IPS-18a (cell line): Measurements from ENCODE around the gene PVRIG.
"Not testable (repeated sequence)": the region's sequence is repeated elsewhere in the genome, so short reads cannot be mapped to it uniquely, and the experiment has no call there.

Source experiments
- H3K27ac ChIP-seq: one replicate; pipeline ENCODE4 v1.5.1; 2013; ENCODE audit warnings: low read length
- H3K27me3 ChIP-seq: one replicate; pipeline ENCODE4 v1.6.1; 2013; ENCODE audit warnings: mild to moderate bottlenecking, low read length; ENCODE audit not compliant: control insufficient read depth, insufficient read depth
- H3K36me3 ChIP-seq: one replicate; pipeline ENCODE4 v1.6.1; 2013; ENCODE audit warnings: low read depth, low read length; ENCODE audit not compliant: control insufficient read depth
- H3K4me1 ChIP-seq: one replicate; pipeline ENCODE4 v1.6.1; 2013; ENCODE audit warnings: low read depth, low read length; ENCODE audit not compliant: control insufficient read depth
- H3K4me3 ChIP-seq: one replicate; pipeline ENCODE4 v1.5.1; 2013; ENCODE audit warnings: low read length
- H3K9ac ChIP-seq: one replicate; pipeline ENCODE4 v1.6.1; 2013; ENCODE audit warnings: mild to moderate bottlenecking, low read length, moderate library complexity
- H3K9me3 ChIP-seq: one replicate; pipeline ENCODE4 v1.6.1; 2013; ENCODE audit warnings: low read depth, low read length; ENCODE audit not compliant: control insufficient read depth

The PVRIG gene

DNA sequence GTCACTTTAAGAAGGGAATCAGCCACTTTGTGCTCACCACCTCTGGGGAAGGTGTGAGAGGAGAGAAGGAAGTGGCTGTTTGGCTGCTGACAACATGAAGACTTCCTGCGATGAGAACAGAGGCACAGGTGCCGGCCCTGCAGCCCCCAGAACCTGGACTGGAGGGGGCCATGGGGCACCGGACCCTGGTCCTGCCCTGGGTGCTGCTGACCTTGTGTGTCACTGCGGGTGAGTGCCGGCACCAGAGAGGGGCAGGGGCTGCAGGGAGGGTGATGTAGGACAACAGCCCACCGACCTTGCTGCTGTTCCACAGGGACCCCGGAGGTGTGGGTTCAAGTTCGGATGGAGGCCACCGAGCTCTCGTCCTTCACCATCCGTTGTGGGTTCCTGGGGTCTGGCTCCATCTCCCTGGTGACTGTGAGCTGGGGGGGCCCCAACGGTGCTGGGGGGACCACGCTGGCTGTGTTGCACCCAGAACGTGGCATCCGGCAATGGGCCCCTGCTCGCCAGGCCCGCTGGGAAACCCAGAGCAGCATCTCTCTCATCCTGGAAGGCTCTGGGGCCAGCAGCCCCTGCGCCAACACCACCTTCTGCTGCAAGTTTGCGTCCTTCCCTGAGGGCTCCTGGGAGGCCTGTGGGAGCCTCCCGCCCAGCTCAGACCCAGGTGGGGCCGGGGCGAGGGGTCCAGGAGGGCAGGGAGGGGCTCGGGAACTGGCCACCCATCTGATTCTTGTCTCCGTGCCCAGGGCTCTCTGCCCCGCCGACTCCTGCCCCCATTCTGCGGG, at the start of gene PVRIG:
Gene PVRIG (plus strand): TSS at position 149 of the 785 bp plus-strand sequence. CDS start 22 bp downstream, at position 171.
- not testable (repeated sequence) for H3K4me3 ChIP-seq, H3K9me3 ChIP-seq, H3K4me1 ChIP-seq, H3K36me3 ChIP-seq, H3K27ac ChIP-seq, H3K27me3 ChIP-seq, H3K9ac ChIP-seq

DNA sequence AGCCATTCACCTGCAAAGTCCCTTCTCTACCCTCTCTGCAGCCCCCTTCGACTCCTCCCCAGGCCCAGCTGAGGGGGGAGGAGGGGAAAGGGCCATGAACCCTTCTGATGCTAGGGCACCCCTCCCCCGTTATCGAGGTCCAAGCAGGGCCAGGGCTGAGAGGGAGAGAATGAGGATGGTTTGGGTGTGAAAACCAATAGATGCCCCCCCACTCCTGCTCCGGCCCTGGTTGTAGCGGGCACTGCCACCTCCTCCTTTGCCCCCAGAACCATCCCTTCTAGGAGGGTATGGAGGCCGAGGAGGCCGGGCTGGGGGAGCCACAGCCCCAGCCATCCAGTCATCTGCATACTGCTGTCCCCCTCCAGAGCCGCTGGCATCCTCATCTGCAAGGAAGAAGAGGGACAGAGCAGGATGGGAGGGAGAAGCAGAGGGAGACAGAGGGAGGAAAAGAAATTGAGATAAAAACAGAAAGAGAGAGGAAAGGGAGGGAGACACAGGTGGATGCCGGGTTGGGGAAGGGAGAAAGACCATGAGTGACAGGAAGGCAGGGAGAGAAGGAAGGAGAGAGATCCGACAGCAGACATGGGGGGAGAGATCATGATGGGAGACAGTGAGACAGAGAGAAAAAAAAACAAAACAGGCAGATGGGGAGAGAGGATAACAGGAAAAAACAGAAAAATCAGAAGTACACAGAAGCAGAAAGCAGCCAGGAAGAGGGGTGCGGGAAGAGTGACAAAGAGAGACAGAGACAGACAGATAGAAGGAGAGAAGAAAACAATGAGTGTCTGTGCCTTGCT, 49.5 kb upstream of the PVRIG start:
- Histone ChIP-seq H3K9me3 (no peaks in the 10 kb centered on the region), H3K9ac (no peak overlapping the region), H3K27ac (no peak overlapping the region), H3K4me3 (peak overlapping the region; percentile 60), H3K36me3 (no peaks in the 10 kb centered on the region), H3K4me1 (peaks cover 29% of the 10 kb centered on the region), H3K27me3 (peaks cover 19% of the 10 kb centered on the region)

DNA sequence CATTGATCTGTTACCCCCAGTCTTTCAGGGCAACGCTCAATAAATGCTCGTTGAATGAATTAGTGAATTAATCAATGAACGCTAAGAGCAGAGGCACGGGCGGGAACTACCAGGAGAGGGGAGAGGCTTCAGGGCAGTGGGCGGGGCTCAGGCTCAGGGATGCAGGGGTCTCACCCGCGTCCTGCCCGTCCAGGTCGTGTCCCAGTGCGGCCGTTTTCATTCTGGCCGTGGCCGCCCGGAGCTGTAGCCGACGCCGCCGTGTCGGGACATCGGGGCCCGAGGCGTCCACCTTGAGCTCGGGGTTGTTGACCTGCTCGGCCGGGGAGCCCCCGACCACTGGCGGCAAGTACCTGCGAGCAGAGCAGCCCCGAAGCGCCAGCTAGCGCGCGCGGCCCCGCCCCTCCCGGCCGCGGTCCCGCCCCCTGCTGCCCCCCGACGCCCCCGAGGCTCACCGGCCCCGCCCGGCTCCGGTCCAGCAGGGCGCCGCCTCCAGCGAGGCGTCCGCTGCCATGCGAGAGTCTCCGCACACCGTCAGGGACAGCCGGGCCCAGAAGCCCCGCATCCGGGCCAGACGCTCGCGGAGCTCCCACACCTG, 48.6 kb upstream of the PVRIG start:
- H3K9ac ChIP-seq = no peak overlapping the region
- H3K9me3 ChIP-seq = no peaks in the 10 kb centered on the region
- H3K4me1 ChIP-seq = peaks cover 29% of the 10 kb centered on the region
- peaks cover 19% of the 10 kb centered on the region for H3K27me3 ChIP-seq
- no peak overlapping the region for H3K27ac ChIP-seq
- peak overlapping the region; percentile 60 for H3K4me3 ChIP-seq
- no peaks in the 10 kb centered on the region for H3K36me3 ChIP-seq

DNA sequence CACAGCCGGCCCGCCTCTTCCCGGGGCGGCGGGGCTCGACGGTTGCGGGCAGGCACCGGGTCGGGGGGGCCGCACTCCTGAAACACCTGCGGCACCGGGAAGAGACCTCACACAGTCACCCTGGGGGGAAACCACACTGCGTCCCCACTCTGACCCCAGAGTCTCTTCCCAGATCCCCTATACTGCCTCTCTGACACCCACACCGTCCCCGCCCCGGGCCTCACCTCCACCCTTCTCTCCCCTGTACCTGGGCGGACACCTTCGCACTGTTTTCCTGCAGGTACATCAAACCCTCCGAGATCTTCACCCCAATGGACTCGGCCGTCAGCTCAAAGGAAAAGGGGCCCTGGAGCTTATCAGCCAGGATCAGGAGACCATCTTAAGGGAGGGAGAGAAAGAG, 47.9 kb upstream of the PVRIG start:
- Histone ChIP-seq H3K27me3 (peaks cover 14% of the 10 kb centered on the region), H3K4me3 (peak overlapping the region; percentile 47), H3K4me1 (peaks cover 32% of the 10 kb centered on the region), H3K27ac (no peak overlapping the region), H3K36me3 (no peaks in the 10 kb centered on the region), H3K9ac (no peak overlapping the region), H3K9me3 (no peaks in the 10 kb centered on the region)

DNA sequence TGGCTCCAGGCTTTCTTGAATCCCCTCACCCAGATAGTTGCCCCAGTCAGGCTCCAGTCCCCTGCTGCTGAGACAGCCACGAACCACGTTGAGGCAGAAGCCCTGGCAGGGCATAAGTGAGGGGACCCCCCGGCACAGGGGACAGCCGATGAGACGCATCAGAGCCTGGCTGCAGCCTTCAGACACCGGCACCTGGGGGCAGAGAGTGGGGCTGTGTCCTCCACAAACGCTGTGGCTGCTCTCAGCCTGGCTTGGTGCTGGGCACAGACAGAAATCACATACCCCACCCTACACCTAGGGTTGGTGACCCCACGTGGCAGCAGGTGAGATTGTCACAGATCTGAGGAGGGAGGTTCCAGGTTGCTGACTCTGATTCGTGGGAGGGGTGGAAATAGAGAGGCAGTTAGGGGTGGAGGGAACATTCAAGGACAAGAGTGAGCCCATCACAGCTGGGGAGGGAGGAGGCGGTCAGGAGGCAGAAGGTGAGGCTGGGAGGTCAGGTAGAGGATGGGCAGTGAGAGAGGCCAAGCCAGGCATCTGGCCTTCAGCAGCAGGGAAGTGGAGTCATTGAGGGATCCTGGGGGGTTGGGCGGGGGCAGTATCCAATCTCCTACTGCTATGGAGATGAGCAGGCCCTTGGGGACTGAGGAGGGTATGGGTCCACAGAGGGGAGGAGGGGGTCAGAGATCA, 45.8 kb upstream of the PVRIG start:
- H3K9me3 ChIP-seq = no peaks in the 10 kb centered on the region
- H3K4me1 ChIP-seq = peaks cover 21% of the 10 kb centered on the region
- H3K4me3 ChIP-seq = no peak overlapping the region
- no peak overlapping the region for H3K27ac ChIP-seq
- H3K9ac ChIP-seq = no peak overlapping the region
- H3K36me3 ChIP-seq = no peaks in the 10 kb centered on the region
- H3K27me3 ChIP-seq = peaks cover 13% of the 10 kb centered on the region

DNA sequence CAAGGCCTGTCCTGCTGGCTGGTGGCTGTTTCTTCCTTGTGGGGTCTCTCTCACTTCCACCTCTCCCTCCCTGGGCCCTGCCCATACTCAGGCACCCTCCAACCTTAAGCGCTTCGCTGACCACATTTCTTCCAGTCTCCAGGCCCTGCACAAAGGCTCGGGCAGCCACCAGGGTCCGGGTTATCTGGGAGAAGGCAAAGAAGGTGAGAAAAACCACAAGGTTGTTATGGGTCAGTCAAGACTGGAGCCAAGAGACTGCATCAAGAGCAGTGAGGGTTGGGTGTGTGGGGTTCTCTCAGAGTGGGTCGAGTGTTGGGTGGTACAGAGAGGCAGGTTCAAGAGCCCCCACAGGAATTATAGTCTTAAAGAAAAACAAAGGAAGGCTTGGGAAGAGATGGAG, 45.2 kb upstream of the PVRIG start:
- Histone ChIP-seq H3K36me3 (no peaks in the 10 kb centered on the region), H3K4me3 (no peak overlapping the region), H3K9me3 (no peaks in the 10 kb centered on the region), H3K4me1 (peaks cover 17% of the 10 kb centered on the region), H3K27me3 (peaks cover 13% of the 10 kb centered on the region), H3K9ac (no peak overlapping the region), H3K27ac (no peak overlapping the region)

DNA sequence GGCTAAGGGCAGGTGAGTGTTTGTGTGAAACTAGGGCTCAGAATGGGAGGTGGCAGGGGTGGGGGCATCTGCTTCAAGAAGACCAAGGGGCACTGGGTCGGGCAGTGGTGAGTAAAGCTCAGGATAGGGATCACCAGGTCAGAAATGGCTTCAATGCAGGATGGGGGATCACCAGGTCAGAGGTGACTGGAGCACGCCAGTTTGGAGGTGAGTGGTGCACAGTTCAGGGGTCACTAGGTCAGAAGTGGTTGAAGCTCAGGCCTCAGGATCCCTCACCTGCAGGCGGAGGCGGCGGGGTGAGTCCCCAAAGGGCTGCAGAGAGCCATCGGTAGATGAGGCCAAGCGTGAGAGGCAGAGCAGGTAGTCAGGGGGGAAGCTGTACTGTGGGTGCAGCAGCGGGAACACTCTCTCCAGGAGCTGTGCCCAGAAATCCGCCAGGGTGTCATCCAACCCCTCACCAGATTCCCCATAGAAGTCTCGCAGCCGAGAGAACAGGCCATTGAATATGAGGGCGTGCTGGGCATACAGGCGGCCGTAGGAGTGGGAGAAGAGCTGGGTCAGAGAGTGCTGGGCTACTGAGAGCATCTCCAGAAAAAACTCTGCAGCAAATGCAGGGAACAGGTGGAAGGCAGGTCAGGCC, 44.3 kb upstream of the PVRIG start:
- H3K9ac ChIP-seq = no peak overlapping the region
- no peak overlapping the region for H3K27ac ChIP-seq
- H3K4me1 ChIP-seq = peaks cover 11% of the 10 kb centered on the region
- H3K4me3 ChIP-seq = no peak overlapping the region
- H3K36me3 ChIP-seq = no peaks in the 10 kb centered on the region
- H3K9me3 ChIP-seq = no peaks in the 10 kb centered on the region
- peaks cover 13% of the 10 kb centered on the region for H3K27me3 ChIP-seq

DNA sequence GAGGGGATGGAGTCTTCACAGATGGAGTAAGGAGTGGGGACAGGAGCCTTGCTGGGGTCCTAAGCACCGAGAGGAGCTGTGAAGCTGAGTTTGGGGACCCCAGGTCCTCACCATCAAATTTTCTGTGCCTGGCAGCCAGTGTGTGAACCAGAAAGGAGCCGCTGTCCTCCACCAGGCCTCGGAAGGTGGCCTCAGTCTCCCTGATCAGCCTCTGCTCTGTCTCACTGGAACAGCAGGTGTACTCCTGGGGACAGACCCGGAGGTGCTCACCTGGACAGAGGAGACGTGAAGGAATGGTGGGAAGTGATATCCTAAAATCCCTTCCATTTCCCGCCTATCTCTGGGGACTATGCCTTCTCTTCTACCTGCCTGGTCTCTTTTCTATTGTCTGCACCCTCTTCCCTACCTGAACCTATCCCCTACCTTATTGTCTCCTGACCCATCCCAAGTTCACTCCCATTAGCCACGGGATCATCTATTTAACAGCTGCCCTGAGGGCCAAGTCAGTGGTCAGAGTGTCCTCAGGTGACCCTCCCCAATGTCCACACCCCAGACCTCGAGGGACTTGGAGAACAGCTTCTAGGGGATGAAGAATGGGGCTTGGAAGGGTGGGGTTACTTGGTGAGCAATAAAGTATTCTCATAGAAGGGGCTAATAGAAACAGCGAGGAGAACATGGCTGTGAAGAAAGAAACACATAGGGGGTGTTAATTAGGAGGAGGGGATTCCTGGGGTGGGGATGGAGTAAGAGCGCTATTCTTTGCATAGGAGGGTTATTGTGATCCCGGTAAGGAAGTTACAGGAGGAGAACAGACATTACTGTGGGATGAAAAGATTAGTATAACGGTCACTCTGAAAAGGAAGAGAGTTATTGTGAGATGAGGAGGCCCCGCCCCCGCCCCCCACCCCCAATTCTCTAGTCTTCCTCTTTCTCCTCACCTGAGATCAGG, 43.4 kb upstream of the PVRIG start:
- Histone ChIP-seq H3K27me3 (peaks cover 13% of the 10 kb centered on the region), H3K36me3 (no peaks in the 10 kb centered on the region), H3K27ac (no peak overlapping the region), H3K4me3 (peak overlapping the region; percentile 89), H3K9me3 (no peaks in the 10 kb centered on the region), H3K9ac (peak overlapping the region; percentile 90), H3K4me1 (peaks cover 6% of the 10 kb centered on the region)

DNA sequence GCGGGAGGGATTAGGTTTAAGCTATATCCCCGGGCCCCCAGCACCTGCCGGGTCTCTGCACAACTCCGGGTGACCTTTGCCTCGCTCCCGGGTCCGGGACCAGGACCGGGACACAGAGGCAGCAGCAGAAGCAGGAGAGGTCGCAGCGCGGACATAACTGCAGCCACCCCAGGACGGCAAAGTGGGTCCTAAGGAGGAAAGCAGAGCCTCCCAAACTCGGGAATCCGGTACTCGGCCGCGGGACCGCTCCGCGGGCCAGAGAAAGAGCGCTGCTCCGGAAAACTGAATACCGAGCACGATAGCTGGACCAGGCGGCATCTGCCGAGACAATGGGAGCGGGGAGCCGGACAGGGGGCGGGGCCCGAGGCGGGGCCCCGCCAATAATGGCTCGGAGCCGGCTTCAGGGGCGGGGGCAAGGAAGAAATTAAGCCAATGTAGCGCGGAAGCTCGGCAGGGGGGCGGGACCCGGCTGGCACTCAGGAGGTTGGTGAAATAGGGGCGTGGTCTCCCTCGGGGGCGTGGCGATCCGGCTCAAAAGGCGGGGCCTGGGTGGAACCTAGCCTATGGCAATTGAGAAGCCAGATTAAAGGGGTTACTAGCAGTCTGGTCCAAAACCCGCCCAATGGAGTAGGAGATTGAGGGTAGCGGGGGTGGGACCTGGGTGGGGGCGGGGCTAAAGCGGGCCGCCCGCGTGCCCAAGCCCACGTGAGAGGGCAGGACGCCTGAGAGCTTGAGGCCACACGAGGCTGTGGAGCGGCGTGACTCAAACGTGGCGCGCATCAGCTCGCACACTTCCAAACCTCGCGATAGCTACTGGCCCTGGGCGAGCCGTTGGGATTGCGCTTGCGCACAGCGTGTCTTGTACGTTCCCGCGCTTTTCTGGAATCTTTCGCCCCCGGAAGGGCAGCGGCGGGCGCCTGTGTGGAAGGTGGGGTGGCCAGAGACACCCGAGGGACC, 42.4 kb upstream of the PVRIG start, which contains the start of the genes GPC2 and STAG3:
Gene GPC2 (minus strand): TSS at position 337 of the 957 bp plus-strand sequence. CDS start 182 bp downstream, at position 155.
Gene STAG3 (plus strand): TSS at position 874 of the 957 bp plus-strand sequence. CDS start 2,639 bp downstream, outside the sequence.
- H3K36me3 ChIP-seq = no peaks in the 10 kb centered on the region
- no peak within 1 kb of the TSS for H3K27ac ChIP-seq
- peaks cover 7% of the 10 kb centered on the region for H3K4me1 ChIP-seq
- H3K9ac ChIP-seq = peak within 1 kb of the TSS; percentile 90
- H3K27me3 ChIP-seq = peaks cover 13% of the 10 kb centered on the region
- H3K4me3 ChIP-seq = peak within 1 kb of the TSS; percentile 89
- H3K9me3 ChIP-seq = no peaks in the 10 kb centered on the region
